Fibroblast of lung (primary cell): ENCODE results near the gene ERAP2. TPM values are rescaled to one million over a fixed set of nuclear protein-coding genes. Genes with fewer than 3 reads are reported as not detected.

Experiments
- DNase-seq, 2 donors: peaks; one replicate each; pipeline versions ENCODE4 v3.0.0 to v3.0.0-alpha.2; 2010; ENCODE audit warnings: low read depth in 2 of 2
- H2AFZ ChIP-seq: 2 replicates; pipeline ENCODE4 v1.5.1; 2012; ENCODE audit warnings: low read length, control low read depth, inconsistent platforms
- H3K27ac ChIP-seq: 2 replicates; pipeline ENCODE4 v1.5.1; 2011; ENCODE audit warnings: low read length, control low read depth; ENCODE audit not compliant: insufficient read depth
- H3K27me3 ChIP-seq: 2 replicates; pipeline ENCODE4 v1.5.1; 2011; ENCODE audit warnings: mild to moderate bottlenecking, low read length; ENCODE audit not compliant: control insufficient read depth, insufficient read depth
- H3K36me3 ChIP-seq: 2 replicates; pipeline ENCODE4 v1.5.1; 2011; ENCODE audit warnings: low read length; ENCODE audit not compliant: control insufficient read depth, insufficient read depth
- H3K4me1 ChIP-seq: 2 replicates; pipeline ENCODE4 v1.5.1; 2011; ENCODE audit warnings: low read length; ENCODE audit not compliant: control insufficient read depth, insufficient read depth; ENCODE audit errors: extremely low read depth
- H3K4me2 ChIP-seq: 2 replicates; pipeline ENCODE4 v1.5.1; 2011; ENCODE audit warnings: low read length, control low read depth; ENCODE audit not compliant: insufficient read depth; ENCODE audit errors: extremely low read depth
- H3K4me3 ChIP-seq, 4 experiments: fragments of 200-600 bp in 1 of 4; sonication (generic) in 1 of 4; replicated peaks in 1 of 4; 2 replicates each; pipeline ENCODE4 v1.5.1; 2011 to 2016; ENCODE audit warnings: low read length in 4 of 4, low read depth in 3 of 4, mild to moderate bottlenecking in 3 of 4, control low read depth in 2 of 4, inconsistent platforms in 1 of 4, mixed read lengths in 1 of 4; ENCODE audit not compliant: insufficient read depth in 1 of 4; ENCODE audit errors: control extremely low read depth in 1 of 4
- H3K79me2 ChIP-seq: 2 replicates; pipeline ENCODE4 v1.5.1; 2012; ENCODE audit warnings: mild to moderate bottlenecking, low read length, inconsistent platforms; ENCODE audit not compliant: control insufficient read depth, insufficient read depth
- H3K9ac ChIP-seq: 2 replicates; pipeline ENCODE4 v1.5.1; 2011; ENCODE audit warnings: mild to moderate bottlenecking, low read length, control low read depth; ENCODE audit not compliant: insufficient read depth
- H3K9me3 ChIP-seq: 2 replicates; pipeline ENCODE4 v1.5.1; 2012; ENCODE audit warnings: low read depth, low read length; ENCODE audit not compliant: control insufficient read depth, insufficient read depth
- H4K20me1 ChIP-seq: 2 replicates; pipeline ENCODE4 v1.5.1; 2011; ENCODE audit warnings: low read length; ENCODE audit not compliant: control insufficient read depth, insufficient read depth; ENCODE audit errors: extremely low read depth
- EZH2 ChIP-seq: IDR thresholded peaks from 2 replicates; pipeline ENCODE4 v1.5.1; 2012; ENCODE audit warnings: low read length, control low read depth, mild to moderate bottlenecking; ENCODE audit errors: missing control alignments
- polyA plus RNA-seq, 2 donors: library from polyadenylated mRNA; depleted of rRNA in 1 of 2; stranded (reverse) in 1 of 2; unstranded in 1 of 2; fragments of >200 nt; gene quantifications; 2 replicates each; pipeline ENCODE4 v1.2.1, GENCODE V29; 2011 to 2012; ENCODE audit warnings: missing spikeins in 1 of 2
- total RNA-seq: library from RNA; depleted of rRNA; stranded (reverse); fragments of >200 nt; gene quantifications from 2 replicates; pipeline ENCODE4 v1.2.1, GENCODE V29; 2014
- TF ChIP-seq, protein P1 (sequence below), 2 donors: IDR thresholded peaks in 1 of 2; conservative IDR thresholded peaks in 1 of 2; 1 replicate in 1 of 2; 2 replicates in 1 of 2; pipeline ENCODE4 v1.5.1; 2011 to 2012; ENCODE audit warnings: low read length in 2 of 2, control low read depth in 1 of 2, inconsistent platforms in 1 of 2, low read depth in 1 of 2, mild to moderate bottlenecking in 1 of 2

The ERAP2 gene
- total and polyA plus RNA-seq, 2 donors (not counting 1 experiment from before 2014, with no cell fraction given) = 70.9 to 180 TPM

DNA sequence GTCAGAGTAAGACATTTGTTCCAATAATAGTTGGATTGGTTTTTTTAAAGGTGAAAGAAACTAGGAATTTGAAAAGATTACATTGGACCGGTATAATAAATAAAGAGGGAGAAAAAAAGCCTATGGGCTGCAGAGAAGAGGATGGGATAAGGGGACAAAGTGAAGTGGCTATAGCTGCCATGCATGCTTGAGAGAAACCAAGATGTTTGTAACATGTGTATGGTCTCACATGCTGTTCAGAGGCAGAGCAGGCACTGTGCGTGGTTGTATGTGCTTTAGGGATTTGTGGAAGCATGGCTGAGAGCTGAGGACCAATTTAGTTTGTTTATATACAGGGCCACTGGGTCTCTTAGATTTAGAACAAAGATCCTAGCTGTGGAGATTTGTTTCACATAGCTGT is 92.3 kb downstream of the ERAP2 start:
- H3K4me3 ChIP-seq = no peak overlapping the region
- peaks cover 1% of the 10 kb centered on the region for H4K20me1 ChIP-seq
- peak overlapping the region; percentile 42 for H3K4me2 ChIP-seq
- TF ChIP-seq EZH2 = no peak
- TF ChIP-seq, protein P1, sequence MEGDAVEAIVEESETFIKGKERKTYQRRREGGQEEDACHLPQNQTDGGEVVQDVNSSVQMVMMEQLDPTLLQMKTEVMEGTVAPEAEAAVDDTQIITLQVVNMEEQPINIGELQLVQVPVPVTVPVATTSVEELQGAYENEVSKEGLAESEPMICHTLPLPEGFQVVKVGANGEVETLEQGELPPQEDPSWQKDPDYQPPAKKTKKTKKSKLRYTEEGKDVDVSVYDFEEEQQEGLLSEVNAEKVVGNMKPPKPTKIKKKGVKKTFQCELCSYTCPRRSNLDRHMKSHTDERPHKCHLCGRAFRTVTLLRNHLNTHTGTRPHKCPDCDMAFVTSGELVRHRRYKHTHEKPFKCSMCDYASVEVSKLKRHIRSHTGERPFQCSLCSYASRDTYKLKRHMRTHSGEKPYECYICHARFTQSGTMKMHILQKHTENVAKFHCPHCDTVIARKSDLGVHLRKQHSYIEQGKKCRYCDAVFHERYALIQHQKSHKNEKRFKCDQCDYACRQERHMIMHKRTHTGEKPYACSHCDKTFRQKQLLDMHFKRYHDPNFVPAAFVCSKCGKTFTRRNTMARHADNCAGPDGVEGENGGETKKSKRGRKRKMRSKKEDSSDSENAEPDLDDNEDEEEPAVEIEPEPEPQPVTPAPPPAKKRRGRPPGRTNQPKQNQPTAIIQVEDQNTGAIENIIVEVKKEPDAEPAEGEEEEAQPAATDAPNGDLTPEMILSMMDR (conservative IDR thresholded peaks at IDR 0.05 in 1 of 2, IDR thresholded peaks at IDR 0.05 in 1 of 2; ENCODE audit: low read depth in 1 of 2, low read length in 2 of 2) = no peak
- H3K9me3 ChIP-seq = no peaks in the 10 kb centered on the region
- peaks cover 12% of the 10 kb centered on the region for H3K79me2 ChIP-seq
- H3K9ac ChIP-seq = no peak overlapping the region
- H3K27me3 ChIP-seq = no peaks in the 10 kb centered on the region
- no peak overlapping the region for H3K27ac ChIP-seq
- peaks cover 4% of the 10 kb centered on the region for H3K4me1 ChIP-seq
- H3K36me3 ChIP-seq = no peaks in the 10 kb centered on the region
- peak in 1 of 2 donors; percentile 27 for DNase-seq
- H2AFZ ChIP-seq = no peak overlapping the region

Other genes starting within 250 kb of the ERAP2 start
- 153 and 203 TPM in 2 replicates for gene CAST, start 214.1 kb upstream of the ERAP2 start, total RNA-seq
- 378 TPM in 2 replicates for gene CAST, start 214.1 kb upstream of the ERAP2 start, polyA plus RNA-seq
- gene ERAP1, start 68.6 kb upstream of the ERAP2 start, total RNA-seq = 40.8 and 60.4 TPM in 2 replicates
- 60.5 and 75.6 TPM in 2 replicates for gene ERAP1, start 68.6 kb upstream of the ERAP2 start, polyA plus RNA-seq
- 26.1 and 26.2 TPM in 2 replicates for gene LNPEP, start 59.6 kb downstream of the ERAP2 start, total RNA-seq
- gene LNPEP, start 59.6 kb downstream of the ERAP2 start, polyA plus RNA-seq = 15.0 and 19.5 TPM in 2 replicates